Measurements from ENCODE around the gene CHST12.

- TF ChIP-seq CTCF (IDR thresholded peaks at IDR 0.05) (no peak), ZFX (IDR thresholded peaks at IDR 0.05; ENCODE audit: borderline replicate concordance) (no peak)
Measured at GRCh38 chr7:2425749-2426148, 22.3 kb downstream of the CHST12 start.

Measured in 22Rv1 (cell line).